Measurements from ENCODE around the gene DNM1. TPM values are rescaled to one million over a fixed set of nuclear protein-coding genes. Genes with fewer than 3 reads are reported as not detected.

The DNM1 gene
- total RNA-seq, 4 donors from 2014 or later: 14.5 to 85.8 (median 54.4) TPM

DNA sequence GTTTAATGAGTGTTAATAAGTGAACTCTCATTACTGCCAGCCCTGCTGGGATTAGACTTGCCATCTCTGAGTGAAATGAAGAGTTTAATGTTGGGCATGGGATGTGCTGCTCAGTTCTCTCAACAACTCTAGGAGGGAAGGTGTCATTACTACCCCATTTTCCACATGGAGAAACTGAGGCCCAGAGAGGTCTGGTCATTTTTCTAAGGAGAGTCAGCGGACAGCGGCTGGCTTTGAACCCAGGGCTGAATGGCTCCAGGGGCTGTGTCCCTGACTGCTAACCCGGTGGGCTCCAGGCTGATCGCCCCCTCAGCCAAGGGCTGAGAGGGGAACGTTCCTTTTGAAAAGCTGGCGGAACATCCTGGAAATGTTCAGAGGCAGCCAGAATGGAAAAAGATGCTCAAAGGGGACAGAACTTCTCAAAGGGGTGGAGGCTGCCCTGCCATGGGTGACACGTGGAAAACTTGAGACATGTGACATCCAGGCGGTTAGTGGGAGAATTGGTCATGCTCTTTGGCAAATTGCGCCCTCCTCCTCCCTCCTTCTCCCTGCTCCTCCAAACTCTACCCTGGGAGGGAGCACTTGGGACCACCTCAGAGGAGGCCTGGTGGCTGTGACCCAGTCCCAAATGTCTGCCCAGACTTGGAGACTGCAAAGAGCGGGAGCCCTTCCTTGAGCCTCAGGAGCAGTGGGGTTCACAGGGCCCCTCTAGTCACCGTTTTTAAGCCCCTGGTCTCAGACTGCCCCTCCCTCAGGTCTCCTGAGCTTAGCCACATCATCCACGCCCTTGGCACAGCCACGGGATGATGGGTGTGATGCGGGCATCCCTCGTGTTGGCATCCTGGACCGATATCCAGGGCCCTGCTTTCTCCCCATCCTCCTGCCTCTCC lies 28.7 kb downstream of the DNM1 start:
- no peak for TF ChIP-seq POLR2A (IDR thresholded peaks at IDR 0.05)
- TF ChIP-seq, protein P1, sequence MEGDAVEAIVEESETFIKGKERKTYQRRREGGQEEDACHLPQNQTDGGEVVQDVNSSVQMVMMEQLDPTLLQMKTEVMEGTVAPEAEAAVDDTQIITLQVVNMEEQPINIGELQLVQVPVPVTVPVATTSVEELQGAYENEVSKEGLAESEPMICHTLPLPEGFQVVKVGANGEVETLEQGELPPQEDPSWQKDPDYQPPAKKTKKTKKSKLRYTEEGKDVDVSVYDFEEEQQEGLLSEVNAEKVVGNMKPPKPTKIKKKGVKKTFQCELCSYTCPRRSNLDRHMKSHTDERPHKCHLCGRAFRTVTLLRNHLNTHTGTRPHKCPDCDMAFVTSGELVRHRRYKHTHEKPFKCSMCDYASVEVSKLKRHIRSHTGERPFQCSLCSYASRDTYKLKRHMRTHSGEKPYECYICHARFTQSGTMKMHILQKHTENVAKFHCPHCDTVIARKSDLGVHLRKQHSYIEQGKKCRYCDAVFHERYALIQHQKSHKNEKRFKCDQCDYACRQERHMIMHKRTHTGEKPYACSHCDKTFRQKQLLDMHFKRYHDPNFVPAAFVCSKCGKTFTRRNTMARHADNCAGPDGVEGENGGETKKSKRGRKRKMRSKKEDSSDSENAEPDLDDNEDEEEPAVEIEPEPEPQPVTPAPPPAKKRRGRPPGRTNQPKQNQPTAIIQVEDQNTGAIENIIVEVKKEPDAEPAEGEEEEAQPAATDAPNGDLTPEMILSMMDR (IDR thresholded peaks at IDR 0.05): no peak
- DNase-seq: peak in 1 of 3 donors; percentile 43
- Histone ChIP-seq H3K4me1 (no peaks in the 10 kb centered on the region), H3K36me3 (no peaks in the 10 kb centered on the region), H3K27me3 (no peaks in the 10 kb centered on the region), H3K27ac (no peak overlapping the region), H3K9me3 (no peaks in the 10 kb centered on the region), H3K4me3 (no peak overlapping the region)

DNA sequence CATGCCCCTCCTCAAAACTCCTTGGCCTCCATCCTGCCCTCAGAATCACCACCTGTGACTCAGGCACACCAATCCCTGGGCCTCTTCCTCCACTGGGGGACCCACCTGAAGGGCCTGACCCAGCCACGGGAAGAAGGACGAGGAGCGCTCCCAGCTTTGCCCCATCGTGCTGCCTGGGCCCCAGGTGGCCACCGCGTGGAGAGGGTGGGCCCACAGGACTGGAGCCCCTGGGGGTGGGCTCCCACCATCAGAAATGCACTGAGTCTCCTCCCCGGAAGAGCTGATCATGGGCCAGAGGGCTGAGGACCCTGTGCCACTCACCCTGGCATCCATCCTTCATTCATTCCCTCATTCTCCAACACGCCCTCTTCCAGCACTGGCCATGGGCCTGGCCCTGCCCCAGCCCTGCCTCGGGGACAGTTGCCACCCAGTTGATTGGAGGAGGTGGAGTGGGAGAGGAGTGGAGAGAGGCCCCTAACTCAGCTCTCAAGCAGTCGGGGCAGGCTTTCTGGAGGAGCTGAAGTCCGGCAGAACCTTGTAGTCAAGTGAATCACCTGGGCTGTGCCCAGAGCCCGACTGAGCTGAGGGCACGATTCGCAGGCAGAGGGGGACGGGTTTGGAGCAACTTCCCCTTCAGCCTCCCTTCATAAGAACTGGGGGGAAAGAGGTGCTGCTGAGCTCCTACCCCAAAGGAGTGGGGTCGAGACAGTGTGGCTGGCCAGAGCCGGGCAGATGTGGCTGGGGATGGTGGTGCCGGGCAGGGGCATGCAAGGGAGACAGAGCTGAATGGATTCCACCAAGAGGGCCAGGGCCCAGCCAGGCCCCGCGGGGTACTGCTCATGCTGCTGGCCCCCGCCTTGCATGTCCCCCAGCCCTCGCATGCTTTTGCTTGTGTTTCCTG lies 29.6 kb downstream of the DNM1 start:
- Histone ChIP-seq H3K4me3 (no peak overlapping the region), H3K4me1 (no peaks in the 10 kb centered on the region), H3K27me3 (no peaks in the 10 kb centered on the region), H3K36me3 (no peaks in the 10 kb centered on the region), H3K27ac (no peak overlapping the region), H3K9me3 (no peaks in the 10 kb centered on the region)
- DNase-seq: peak in 1 of 3 donors; percentile 32
- TF ChIP-seq, protein P1 (IDR thresholded peaks at IDR 0.05): no peak
- no peak for TF ChIP-seq POLR2A (IDR thresholded peaks at IDR 0.05)

DNA sequence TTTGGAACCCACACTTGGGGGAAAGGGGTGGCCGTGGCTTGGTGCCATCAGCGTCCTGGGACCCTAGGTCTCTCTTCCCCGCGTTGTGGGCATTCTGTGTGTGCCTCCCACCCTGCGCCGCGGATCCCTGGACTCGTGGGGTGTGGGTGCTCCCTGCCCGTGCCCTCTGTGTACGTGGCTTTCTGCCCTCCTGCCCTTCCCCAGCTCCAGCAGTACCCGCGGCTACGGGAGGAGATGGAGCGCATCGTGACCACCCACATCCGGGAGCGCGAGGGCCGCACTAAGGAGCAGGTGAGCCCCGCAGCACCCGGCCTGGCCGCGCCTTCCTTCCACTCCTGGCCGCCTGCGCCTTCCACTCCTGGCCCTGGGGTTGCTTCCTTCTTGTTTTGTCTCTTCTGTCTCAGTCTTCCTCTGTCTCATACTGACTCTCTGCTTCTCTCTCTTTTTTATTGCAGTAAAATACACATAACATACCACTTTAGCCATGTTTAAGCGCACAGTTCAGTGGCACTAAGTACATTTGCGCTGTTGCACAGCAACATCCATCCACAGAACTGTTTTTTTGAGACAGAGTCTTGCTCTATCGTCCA lies 30.7 kb downstream of the DNM1 start:
- TF ChIP-seq POLR2A (IDR thresholded peaks at IDR 0.05): no peak
- TF ChIP-seq, protein P1 (IDR thresholded peaks at IDR 0.05): no peak
- Histone ChIP-seq H3K27me3 (no peaks in the 10 kb centered on the region), H3K9me3 (no peaks in the 10 kb centered on the region), H3K4me1 (no peaks in the 10 kb centered on the region), H3K4me3 (no peak overlapping the region), H3K27ac (no peak overlapping the region), H3K36me3 (no peaks in the 10 kb centered on the region)
- peak in 1 of 3 donors; percentile 40 for DNase-seq

DNA sequence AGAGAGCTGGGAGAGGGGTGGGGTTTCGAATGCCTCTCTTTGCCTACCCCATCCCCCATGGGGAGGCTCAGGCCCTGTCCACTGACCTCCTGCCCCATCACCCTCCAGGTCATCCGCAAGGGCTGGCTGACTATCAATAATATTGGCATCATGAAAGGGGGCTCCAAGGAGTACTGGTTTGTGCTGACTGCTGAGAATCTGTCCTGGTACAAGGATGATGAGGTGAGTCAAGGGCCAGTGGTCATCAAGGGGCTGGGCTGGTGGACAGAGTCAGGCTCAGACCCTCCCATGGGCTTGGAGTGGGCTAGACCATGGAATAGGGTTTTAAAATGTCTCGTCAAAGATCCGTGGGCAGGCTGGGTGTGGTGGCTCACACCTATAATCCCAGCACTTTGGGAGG lies 38.9 kb downstream of the DNM1 start:
- peaks cover 0 to 20% (median 0%) of the 10 kb centered on the region in 4 donors for H3K4me1 ChIP-seq
- no peaks in the 10 kb centered on the region for H3K36me3 ChIP-seq
- TF ChIP-seq, protein P1 (IDR thresholded peaks at IDR 0.05): no peak
- no peak for TF ChIP-seq POLR2A (IDR thresholded peaks at IDR 0.05)
- no peak for DNase-seq
- peak overlapping the region in 2 of 4 donors; percentile 4 to 56 for H3K27ac ChIP-seq
- no peaks in the 10 kb centered on the region for H3K9me3 ChIP-seq
- no peaks in the 10 kb centered on the region for H3K27me3 ChIP-seq
- H3K4me3 ChIP-seq: no peak overlapping the region

DNA sequence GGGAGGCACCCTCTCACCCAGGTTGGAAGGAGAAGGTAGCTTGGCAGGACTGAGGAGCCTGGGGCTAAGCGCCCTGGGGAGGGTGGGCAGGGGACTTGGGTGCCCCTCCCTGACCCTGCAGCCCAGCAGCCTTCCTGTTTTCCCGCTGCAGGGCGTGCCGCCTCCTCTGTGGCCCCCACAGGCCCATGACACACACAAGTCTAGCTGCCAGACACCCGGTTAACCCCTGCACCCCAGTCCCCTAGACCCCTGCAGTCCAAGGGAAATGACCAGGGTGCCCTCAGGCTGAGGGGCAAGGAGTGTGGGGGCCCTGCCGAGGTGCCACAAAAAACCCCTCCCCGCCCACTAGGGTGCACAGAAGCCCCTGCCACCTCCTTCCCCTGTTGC lies 39.6 kb downstream of the DNM1 start:
- Histone ChIP-seq H3K4me3 (no peak overlapping the region), H3K27ac (peak overlapping the region; percentile 17 to 77 (median 47)), H3K9me3 (no peaks in the 10 kb centered on the region), H3K27me3 (no peaks in the 10 kb centered on the region), H3K36me3 (no peaks in the 10 kb centered on the region), H3K4me1 (peaks cover 0 to 20% (median 0%) of the 10 kb centered on the region in 4 donors)
- no peak for DNase-seq
- no peak for TF ChIP-seq POLR2A (IDR thresholded peaks at IDR 0.05)
- TF ChIP-seq, protein P1 (IDR thresholded peaks at IDR 0.05): no peak
